GM12891 (cell line): ENCODE results near the gene SNAPC5.

Experiments used
- PAX5 ChIP-seq: IDR thresholded peaks from 2 replicates; pipeline ENCODE4 v1.6.1; 2011; ENCODE audit warnings: low read length, moderate library complexity, mild to moderate bottlenecking; ENCODE audit not compliant: insufficient read depth, severe bottlenecking
- POLR2A ChIP-seq: IDR thresholded peaks from 2 replicates; pipeline ENCODE4 v1.6.1; 2011; ENCODE audit warnings: low read depth, low read length, control low read depth
- POLR2AphosphoS5 ChIP-seq: IDR thresholded peaks from 2 replicates; pipeline ENCODE4 v1.6.1; 2011; ENCODE audit warnings: low read depth, low read length, control low read depth
- POU2F2 ChIP-seq: IDR thresholded peaks from 2 replicates; pipeline ENCODE4 v1.6.1; 2011; ENCODE audit warnings: low read depth, mild to moderate bottlenecking, control low read depth, low read length, moderate library complexity
- SPI1 ChIP-seq: IDR thresholded peaks from 2 replicates; pipeline ENCODE4 v1.6.1; 2011; ENCODE audit warnings: low read depth, low read length, control low read depth
- TAF1 ChIP-seq: IDR thresholded peaks from 2 replicates; pipeline ENCODE4 v1.6.1; 2011; ENCODE audit warnings: low read depth, low read length, control low read depth

GRCh38 chr15:66515901-66516322 lies 18.4 kb upstream of the SNAPC5 start:
- TF ChIP-seq SPI1: no peak
- TF ChIP-seq POLR2A: no peak
- TF ChIP-seq POLR2AphosphoS5: no peak
- no peak for TF ChIP-seq TAF1
- no peak for TF ChIP-seq POU2F2
- no peak for TF ChIP-seq PAX5
